Cardiac muscle cell (in vitro differentiated cells and primary cell): Measurements from ENCODE around the gene OSBPL3. TPM values are rescaled to one million over a fixed set of nuclear protein-coding genes. Genes with fewer than 3 reads are reported as not detected.

Experiments
- DNase-seq, 2 donors: peaks; one replicate each; pipeline versions ENCODE4 v3.0.0 to v3.0.0-alpha.2; 2010 to 2017; ENCODE audit warnings: low read depth in 1 of 2, low spot score in 1 of 2
- H3K27ac ChIP-seq: fragments of 200-600 bp; sonication (generic); 2 replicates; pipeline ENCODE4 v1.5.1; 2016
- H3K27me3 ChIP-seq: fragments of 200-600 bp; sonication (generic); 2 replicates; pipeline ENCODE4 v1.6.0; 2016; ENCODE audit warnings: control low read depth
- H3K36me3 ChIP-seq: fragments of 200-600 bp; sonication (generic); 2 replicates; pipeline ENCODE4 v1.5.1; 2016; ENCODE audit warnings: control low read depth
- H3K4me1 ChIP-seq: fragments of 200-600 bp; sonication (generic); 2 replicates; pipeline ENCODE4 v1.8.1; 2017; ENCODE audit warnings: low read depth, mild to moderate bottlenecking, mixed run types
- H3K4me3 ChIP-seq: fragments of 200-600 bp; sonication (generic); 2 replicates; pipeline ENCODE4 v1.5.1; 2016; ENCODE audit warnings: mild to moderate bottlenecking
- H3K9me3 ChIP-seq: fragments of 200-600 bp; sonication (generic); 2 replicates; pipeline ENCODE4 v1.5.1; 2017; ENCODE audit warnings: low read depth, mild to moderate bottlenecking, control low read depth
- polyA plus RNA-seq: library from polyadenylated mRNA; unstranded; fragments of >200 nt; fragmentation: Nextera tagmentation; extraction: Ambion mirVana; gene quantifications from 2 replicates; pipeline ENCODE4 v1.2.1, GENCODE V29; 2016
- total RNA-seq: library from RNA; depleted of rRNA; stranded (reverse); fragments of >200 nt; gene quantifications from 2 replicates; pipeline ENCODE4 v1.2.3, GENCODE V29; 2016
- TF ChIP-seq, protein P1 (sequence below): IDR thresholded peaks from 2 replicates; pipeline ENCODE4 v1.5.1; 2012; ENCODE audit warnings: low read depth, mild to moderate bottlenecking, low read length

OSBPL3 gene
- total and polyA plus RNA-seq, 2 experiments from 2014 or later = 7.5 to 8.2 TPM

DNA sequence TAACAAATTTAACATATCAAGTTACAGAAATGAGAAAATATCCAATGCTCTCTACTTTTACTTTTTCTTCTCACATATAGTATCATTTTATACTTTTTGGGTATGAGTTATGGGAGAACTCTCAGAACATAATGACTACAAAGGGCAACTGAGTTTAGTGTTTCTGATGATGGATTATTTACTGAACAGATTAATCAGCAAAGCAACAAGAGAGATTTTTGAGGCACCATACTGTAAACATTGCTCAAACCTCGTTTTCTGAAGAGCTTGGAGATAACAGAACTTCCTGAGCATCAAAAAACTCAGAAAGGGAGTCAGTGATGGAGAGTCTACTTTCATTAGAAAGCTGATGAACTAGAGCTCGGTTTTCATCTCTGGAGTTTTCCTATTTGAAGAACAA lies 137.9 kb downstream of the OSBPL3 start:
- no peak for DNase-seq
- Histone ChIP-seq H3K9me3 (no peaks in the 10 kb centered on the region), H3K27ac (no peak overlapping the region), H3K4me3 (no peak overlapping the region), H3K4me1 (no peaks in the 10 kb centered on the region), H3K36me3 (no peaks in the 10 kb centered on the region), H3K27me3 (no peaks in the 10 kb centered on the region)
- TF ChIP-seq, protein P1, sequence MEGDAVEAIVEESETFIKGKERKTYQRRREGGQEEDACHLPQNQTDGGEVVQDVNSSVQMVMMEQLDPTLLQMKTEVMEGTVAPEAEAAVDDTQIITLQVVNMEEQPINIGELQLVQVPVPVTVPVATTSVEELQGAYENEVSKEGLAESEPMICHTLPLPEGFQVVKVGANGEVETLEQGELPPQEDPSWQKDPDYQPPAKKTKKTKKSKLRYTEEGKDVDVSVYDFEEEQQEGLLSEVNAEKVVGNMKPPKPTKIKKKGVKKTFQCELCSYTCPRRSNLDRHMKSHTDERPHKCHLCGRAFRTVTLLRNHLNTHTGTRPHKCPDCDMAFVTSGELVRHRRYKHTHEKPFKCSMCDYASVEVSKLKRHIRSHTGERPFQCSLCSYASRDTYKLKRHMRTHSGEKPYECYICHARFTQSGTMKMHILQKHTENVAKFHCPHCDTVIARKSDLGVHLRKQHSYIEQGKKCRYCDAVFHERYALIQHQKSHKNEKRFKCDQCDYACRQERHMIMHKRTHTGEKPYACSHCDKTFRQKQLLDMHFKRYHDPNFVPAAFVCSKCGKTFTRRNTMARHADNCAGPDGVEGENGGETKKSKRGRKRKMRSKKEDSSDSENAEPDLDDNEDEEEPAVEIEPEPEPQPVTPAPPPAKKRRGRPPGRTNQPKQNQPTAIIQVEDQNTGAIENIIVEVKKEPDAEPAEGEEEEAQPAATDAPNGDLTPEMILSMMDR = no peak

DNA sequence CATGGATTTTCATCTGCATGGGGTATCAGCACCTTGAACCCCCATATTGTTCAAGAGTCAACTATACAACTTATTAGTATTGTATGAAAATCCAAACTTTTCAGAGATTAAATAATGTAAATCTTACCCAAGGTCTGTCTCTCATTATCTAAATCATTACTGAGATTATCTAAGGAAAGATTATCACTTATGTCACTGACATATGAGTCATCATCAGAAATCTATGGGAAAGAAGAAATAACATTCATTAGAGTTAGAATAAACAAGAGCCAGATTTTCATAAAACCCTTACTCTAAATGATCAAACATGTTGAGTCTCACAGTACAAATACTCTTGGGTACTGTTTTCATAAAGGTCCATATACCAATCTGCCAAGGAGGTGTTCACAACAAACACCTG lies 139.4 kb downstream of the OSBPL3 start:
- TF ChIP-seq, protein P1 = no peak
- Histone ChIP-seq H3K27me3 (no peaks in the 10 kb centered on the region), H3K36me3 (no peaks in the 10 kb centered on the region), H3K4me3 (no peak overlapping the region), H3K9me3 (no peaks in the 10 kb centered on the region), H3K4me1 (no peaks in the 10 kb centered on the region), H3K27ac (no peak overlapping the region)
- DNase-seq = no peak

DNA sequence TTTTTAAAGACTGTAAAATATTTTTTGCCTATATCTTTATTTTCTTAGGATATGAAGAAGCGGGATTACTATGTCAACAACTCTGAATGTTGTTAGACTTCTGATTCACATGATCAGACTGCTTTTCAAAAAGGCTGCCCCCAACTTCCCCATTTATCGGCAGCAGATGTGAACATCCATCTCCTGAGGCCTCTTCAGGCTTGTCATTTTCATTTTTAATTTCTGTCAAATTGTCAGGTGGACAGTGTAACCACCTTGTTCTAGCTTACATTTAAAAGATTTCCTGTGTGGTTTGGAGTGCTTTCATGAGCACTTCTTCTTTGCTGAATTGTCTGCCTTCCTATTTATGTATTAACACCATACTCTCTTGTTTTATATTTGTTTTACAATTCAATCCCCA lies 143.9 kb downstream of the OSBPL3 start:
- H3K9me3 ChIP-seq = no peaks in the 10 kb centered on the region
- TF ChIP-seq, protein P1 = no peak
- H3K27me3 ChIP-seq = no peaks in the 10 kb centered on the region
- H3K4me3 ChIP-seq = no peak overlapping the region
- no peak for DNase-seq
- H3K27ac ChIP-seq = no peak overlapping the region
- H3K4me1 ChIP-seq = peaks cover 2% of the 10 kb centered on the region
- no peaks in the 10 kb centered on the region for H3K36me3 ChIP-seq

DNA sequence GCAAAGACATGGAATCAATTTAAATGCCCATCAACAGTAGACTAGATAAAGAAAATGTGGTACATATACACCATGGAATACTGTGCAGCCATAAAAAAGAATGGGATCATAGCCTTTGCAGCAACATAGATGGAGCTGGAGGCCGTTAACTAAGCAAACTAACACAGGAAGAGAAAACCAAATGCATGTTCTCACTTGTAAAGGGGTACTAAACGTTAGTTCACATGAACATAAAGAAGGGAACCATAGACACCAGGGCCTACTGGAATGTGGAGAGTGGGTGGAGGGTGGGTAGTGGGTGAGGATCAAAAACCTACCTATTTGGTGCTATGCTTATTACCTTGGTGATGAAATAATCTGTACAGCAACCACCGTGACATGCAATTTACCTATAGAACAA lies 144.3 kb downstream of the OSBPL3 start:
- no peaks in the 10 kb centered on the region for H3K27me3 ChIP-seq
- DNase-seq = no peak
- no peaks in the 10 kb centered on the region for H3K36me3 ChIP-seq
- H3K9me3 ChIP-seq = no peaks in the 10 kb centered on the region
- no peak overlapping the region for H3K4me3 ChIP-seq
- TF ChIP-seq, protein P1 = no peak
- H3K27ac ChIP-seq = no peak overlapping the region
- peaks cover 6% of the 10 kb centered on the region for H3K4me1 ChIP-seq

DNA sequence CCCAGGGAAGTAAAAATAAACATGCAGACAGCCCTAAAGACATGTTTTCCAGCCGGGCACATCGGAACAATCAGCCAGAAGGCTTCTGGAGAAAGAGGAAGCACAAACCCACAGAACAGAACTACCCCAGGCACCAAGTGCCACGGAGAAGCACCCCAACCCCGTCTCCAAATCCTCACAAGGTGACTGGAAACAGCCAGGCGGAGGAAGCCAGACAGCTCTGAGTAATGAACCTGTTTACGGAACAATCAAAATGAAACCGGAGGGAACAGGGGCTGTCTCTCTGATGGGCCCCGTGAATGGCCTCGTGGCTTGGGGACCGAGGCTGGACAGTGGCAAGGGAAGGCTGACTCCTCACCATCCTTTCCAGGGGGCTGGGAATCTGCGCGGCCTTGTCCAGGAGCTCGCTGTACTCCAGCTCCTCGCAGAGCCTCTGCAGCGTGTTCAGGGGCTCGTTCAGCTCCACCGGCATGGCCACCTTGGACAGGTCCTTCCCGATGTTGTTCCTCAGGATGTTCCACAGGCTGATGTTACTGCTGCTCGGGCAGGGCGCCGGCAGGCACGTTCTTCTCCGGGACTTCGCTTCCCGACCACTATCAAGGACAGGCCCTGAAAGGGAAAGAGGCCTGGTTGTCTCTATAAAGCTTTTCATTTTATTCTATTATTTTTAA lies 145.7 kb downstream of the OSBPL3 start:
- Histone ChIP-seq H3K36me3 (no peaks in the 10 kb centered on the region), H3K27ac (no peak overlapping the region), H3K9me3 (no peaks in the 10 kb centered on the region), H3K27me3 (no peaks in the 10 kb centered on the region), H3K4me3 (no peak overlapping the region), H3K4me1 (peaks cover 19% of the 10 kb centered on the region)
- DNase-seq = no peak
- TF ChIP-seq, protein P1 = no peak

DNA sequence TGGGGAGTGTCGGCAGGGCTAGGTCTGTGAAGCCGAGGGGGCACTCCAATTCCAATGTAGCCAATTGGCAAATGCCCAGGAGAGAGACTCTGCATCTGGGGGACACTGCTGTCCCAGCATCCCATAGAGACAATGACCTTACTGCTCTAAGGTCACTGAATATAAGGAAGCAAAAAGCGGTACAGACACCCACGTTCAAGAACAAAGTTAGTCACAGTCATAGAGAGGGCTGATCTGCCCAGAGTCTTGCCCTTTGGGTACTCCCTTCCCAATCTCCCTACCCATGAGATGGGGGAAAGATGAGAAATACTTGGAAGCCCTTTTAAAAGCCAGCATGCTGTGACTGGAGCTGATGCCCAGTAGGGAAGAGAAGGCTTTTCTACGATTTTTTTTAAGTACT lies 146.4 kb downstream of the OSBPL3 start:
- DNase-seq = no peak
- Histone ChIP-seq H3K4me3 (no peak overlapping the region), H3K27me3 (no peaks in the 10 kb centered on the region), H3K27ac (no peak overlapping the region), H3K9me3 (no peaks in the 10 kb centered on the region), H3K4me1 (peaks cover 26% of the 10 kb centered on the region), H3K36me3 (no peaks in the 10 kb centered on the region)
- TF ChIP-seq, protein P1 = no peak
